BJ (cell line): ENCODE measurements around the gene ZNF146. TPM values are rescaled to one million over a fixed set of nuclear protein-coding genes. Genes with fewer than 3 reads are reported as not detected.

Experiments used
- CTCF ChIA-PET: fragments of 350-600 bp; formaldehyde crosslinking; extraction: SDS; loops from one replicate; lab custom pipeline; 2021; ENCODE audit warnings: antibody characterized with exemption, inconsistent platforms; lab: Yijun Ruan, JAX
- POLR2A ChIA-PET: fragments of 300-600 bp; sonication (Branson Sonifier 250); formaldehyde crosslinking; extraction: SDS; loops from one replicate; lab custom pipeline; 2021; ENCODE audit warnings: antibody characterized with exemption; lab: Charles Lee
- DNase-seq: peaks from one replicate; pipeline ENCODE4 v3.0.0-alpha.2; 2011; ENCODE audit warnings: low read depth
- H3K27me3 ChIP-seq: 2 replicates; pipeline ENCODE4 v1.6.0; 2011; ENCODE audit warnings: low read length; ENCODE audit not compliant: control insufficient read depth, insufficient read depth
- H3K36me3 ChIP-seq: 2 replicates; pipeline ENCODE4 v1.5.1; 2011; ENCODE audit warnings: low read length; ENCODE audit not compliant: control insufficient read depth, insufficient read depth
- H3K4me3 ChIP-seq: 2 replicates; pipeline ENCODE4 v1.5.1; 2011; ENCODE audit warnings: low read depth, mild to moderate bottlenecking, control low read depth, low read length
- CTCF ChIP-seq: IDR thresholded peaks from 2 replicates; pipeline ENCODE4 v1.5.1; 2011; ENCODE audit warnings: low read depth, mild to moderate bottlenecking, control low read depth, inconsistent platforms, low read length, moderate library complexity; ENCODE audit not compliant: insufficient read depth
- polyA plus RNA-seq: library from polyadenylated mRNA; depleted of rRNA; stranded (reverse); fragments of >200 nt; gene quantifications from 2 replicates; pipeline ENCODE4 v1.2.3, GENCODE V29; 2011

Gene ZNF146
- polyA plus RNA-seq, 1 experiment, result 24.3 TPM

GRCh38 chr19:36257520-36257876, 42.6 kb downstream of the ZNF146 start:
- POLR2A ChIA-PET, result no interaction called here
- DNase-seq, result no peak
- peak overlapping the region; percentile 18 for H3K4me3 ChIP-seq
- H3K36me3 ChIP-seq, result no peaks in the 10 kb centered on the region
- CTCF ChIA-PET, result no interaction called here
- no peaks in the 10 kb centered on the region for H3K27me3 ChIP-seq
- TF ChIP-seq CTCF, result no peak

- ChIA-PET POLR2A (no interaction called here), CTCF (no interaction called here)
- H3K4me3 ChIP-seq, result no peak overlapping the region
- no peaks in the 10 kb centered on the region for H3K27me3 ChIP-seq
- TF ChIP-seq CTCF, result no peak
- DNase-seq, result no peak
- no peaks in the 10 kb centered on the region for H3K36me3 ChIP-seq
These were observed 43.3 kb downstream of the ZNF146 start for GRCh38 chr19:36258028-36258875.

- POLR2A ChIA-PET, result no interaction called here
These were observed 44.3 kb downstream of the ZNF146 start for GRCh38 chr19:36259211-36259610.

GRCh38 chr19:36265064-36265463, 50.2 kb downstream of the ZNF146 start:
- ChIA-PET CTCF (no interaction called here), POLR2A (no interaction called here)
- Histone ChIP-seq H3K27me3 (no peaks in the 10 kb centered on the region), H3K36me3 (no peaks in the 10 kb centered on the region), H3K4me3 (no peak overlapping the region)
- DNase-seq, result no peak
- no peak for TF ChIP-seq CTCF

More at GRCh38 chr19:36259211-36259610, 44.3 kb downstream of the ZNF146 start:
- Histone ChIP-seq H3K4me3 (no peak overlapping the region), H3K27me3 (no peaks in the 10 kb centered on the region), H3K36me3 (no peaks in the 10 kb centered on the region)
- TF ChIP-seq CTCF, result no peak
- CTCF ChIA-PET, result no interaction called here
- no peak for DNase-seq

GRCh38 chr19:36265856-36266374, 51.0 kb downstream of the ZNF146 start:
- Histone ChIP-seq H3K36me3 (no peaks in the 10 kb centered on the region), H3K4me3 (no peak overlapping the region), H3K27me3 (no peaks in the 10 kb centered on the region)
- ChIA-PET CTCF (no interaction called here), POLR2A (no interaction called here)
- no peak for TF ChIP-seq CTCF
- no peak for DNase-seq
